GM12874 (cell line): ENCODE data around the gene MBD3L1.

Experiments used
- TF ChIP-seq, protein P1 (sequence below): IDR thresholded peaks from 2 replicates; pipeline ENCODE4 v1.5.1; 2011; ENCODE audit warnings: low read depth, mild to moderate bottlenecking, control low read depth, low read length, moderate library complexity; ENCODE audit not compliant: insufficient read depth

Gene MBD3L1

GRCh38 chr19:8881512-8881911 is 49.3 kb downstream of the MBD3L1 start:
- TF ChIP-seq, protein P1, sequence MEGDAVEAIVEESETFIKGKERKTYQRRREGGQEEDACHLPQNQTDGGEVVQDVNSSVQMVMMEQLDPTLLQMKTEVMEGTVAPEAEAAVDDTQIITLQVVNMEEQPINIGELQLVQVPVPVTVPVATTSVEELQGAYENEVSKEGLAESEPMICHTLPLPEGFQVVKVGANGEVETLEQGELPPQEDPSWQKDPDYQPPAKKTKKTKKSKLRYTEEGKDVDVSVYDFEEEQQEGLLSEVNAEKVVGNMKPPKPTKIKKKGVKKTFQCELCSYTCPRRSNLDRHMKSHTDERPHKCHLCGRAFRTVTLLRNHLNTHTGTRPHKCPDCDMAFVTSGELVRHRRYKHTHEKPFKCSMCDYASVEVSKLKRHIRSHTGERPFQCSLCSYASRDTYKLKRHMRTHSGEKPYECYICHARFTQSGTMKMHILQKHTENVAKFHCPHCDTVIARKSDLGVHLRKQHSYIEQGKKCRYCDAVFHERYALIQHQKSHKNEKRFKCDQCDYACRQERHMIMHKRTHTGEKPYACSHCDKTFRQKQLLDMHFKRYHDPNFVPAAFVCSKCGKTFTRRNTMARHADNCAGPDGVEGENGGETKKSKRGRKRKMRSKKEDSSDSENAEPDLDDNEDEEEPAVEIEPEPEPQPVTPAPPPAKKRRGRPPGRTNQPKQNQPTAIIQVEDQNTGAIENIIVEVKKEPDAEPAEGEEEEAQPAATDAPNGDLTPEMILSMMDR: no peak

DNA sequence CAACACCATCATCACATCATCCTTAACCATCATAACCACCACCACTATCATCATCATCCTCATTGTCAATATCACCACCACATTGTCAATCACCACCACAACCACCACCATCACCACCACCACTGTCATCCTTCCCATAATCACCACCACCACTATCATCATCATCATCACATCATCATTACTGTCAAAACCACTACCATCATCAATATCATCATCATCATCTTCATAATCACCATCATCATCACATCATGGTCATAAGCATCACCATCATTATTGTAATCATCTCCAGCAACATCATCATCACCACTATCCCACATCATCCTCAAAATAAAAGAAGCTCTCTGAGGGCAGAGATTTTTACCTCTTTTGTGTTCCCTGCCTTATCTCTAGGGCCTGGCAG is 52.2 kb downstream of the MBD3L1 start:
- TF ChIP-seq, protein P1: no peak

GRCh38 chr19:8887364-8887763 is 55.2 kb downstream of the MBD3L1 start:
- TF ChIP-seq, protein P1: no peak

DNA sequence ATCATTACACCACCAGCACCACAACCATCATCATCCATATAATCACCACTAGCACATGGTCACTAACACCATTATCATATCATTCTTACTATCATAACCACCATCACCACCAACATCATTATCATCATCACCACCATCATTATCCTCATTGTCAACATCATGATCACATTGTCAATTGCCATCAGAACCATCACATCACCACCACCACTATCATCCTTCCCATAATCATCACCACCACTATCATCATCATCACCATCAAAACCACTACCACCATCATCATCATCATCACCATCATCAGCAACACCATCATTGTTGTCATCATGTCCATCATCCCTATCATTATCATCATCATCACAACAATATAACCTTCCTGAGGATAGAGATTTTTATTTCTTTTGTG is 58.1 kb downstream of the MBD3L1 start:
- TF ChIP-seq, protein P1: no peak
